GM19372 (cell line): ENCODE results near the gene TMUB1.

Source experiments
- ATAC-seq: cut with Tn5 transposase; IDR thresholded peaks from one replicate; pipeline ENCODE4 v1.9.1; 2021; ENCODE audit warnings: mild to moderate bottlenecking, low read depth, moderate library complexity; ENCODE audit not compliant: unreplicated experiment

TMUB1 gene

GRCh38 chr7:151104411-151105235, 21.3 kb upstream of the TMUB1 start:
- no peak for ATAC-seq

GRCh38 chr7:151103973-151104372, 20.7 kb upstream of the TMUB1 start:
- ATAC-seq, result no peak

- no peak for ATAC-seq
Measured at GRCh38 chr7:151102991-151103390, 19.7 kb upstream of the TMUB1 start.

- ATAC-seq, result no peak
Measured at GRCh38 chr7:151101621-151102396, 18.5 kb upstream of the TMUB1 start.

GRCh38 chr7:151100921-151101320, 17.6 kb upstream of the TMUB1 start:
- ATAC-seq, result no peak

- no peak for ATAC-seq
Measured at GRCh38 chr7:151099486-151100211, 16.4 kb upstream of the TMUB1 start.

GRCh38 chr7:151095828-151096475, 12.7 kb upstream of the TMUB1 start:
- ATAC-seq, result no peak

- ATAC-seq, result no peak
Measured at GRCh38 chr7:151095123-151095797, 12.0 kb upstream of the TMUB1 start.

GRCh38 chr7:151094675-151095074, 11.4 kb upstream of the TMUB1 start:
- ATAC-seq, result no peak

GRCh38 chr7:151093748-151094147, 10.5 kb upstream of the TMUB1 start:
- ATAC-seq, result no peak

- ATAC-seq, result no peak
Measured at GRCh38 chr7:151091988-151092387, 8.7 kb upstream of the TMUB1 start.

GRCh38 chr7:151091431-151091830, 8.1 kb upstream of the TMUB1 start:
- no peak for ATAC-seq

- no peak for ATAC-seq
Measured at GRCh38 chr7:151091003-151091402, 7.7 kb upstream of the TMUB1 start.

GRCh38 chr7:151089893-151090730, 6.8 kb upstream of the TMUB1 start:
- ATAC-seq, result no peak

- no peak for ATAC-seq
Measured at GRCh38 chr7:151088856-151089699, 5.8 kb upstream of the TMUB1 start.

- no peak for ATAC-seq
Measured at GRCh38 chr7:151088019-151088855, 4.9 kb upstream of the TMUB1 start.

- no peak for ATAC-seq
Measured at GRCh38 chr7:151087245-151088018, 4.1 kb upstream of the TMUB1 start.
